Endothelial cell (in vitro differentiated cells): ENCODE measurements around the gene RD3L. TPM values are rescaled to one million over a fixed set of nuclear protein-coding genes. Genes with fewer than 3 reads are reported as not detected.

Source experiments
- DNase-seq: peaks from one replicate; pipeline ENCODE4 v3.0.0; 2021; ENCODE audit warnings: low spot score
- H3K27ac Mint-ChIP-seq: one replicate; pipeline ENCODE4 v1.8.0; 2021; ENCODE audit warnings: mixed read lengths, inconsistent platforms; ENCODE audit not compliant: unreplicated experiment
- H3K27me3 Mint-ChIP-seq: one replicate; pipeline ENCODE4 v1.8.0; 2021; ENCODE audit warnings: mild to moderate bottlenecking, moderate library complexity, mixed read lengths, inconsistent platforms; ENCODE audit not compliant: unreplicated experiment
- H3K36me3 Mint-ChIP-seq: one replicate; pipeline ENCODE4 v1.8.0; 2021; ENCODE audit warnings: mild to moderate bottlenecking, low read depth, mixed read lengths, inconsistent platforms; ENCODE audit not compliant: unreplicated experiment
- H3K4me1 Mint-ChIP-seq: one replicate; pipeline ENCODE4 v1.8.0; 2021; ENCODE audit warnings: mild to moderate bottlenecking, mixed read lengths, inconsistent platforms; ENCODE audit not compliant: unreplicated experiment
- H3K4me3 Mint-ChIP-seq: one replicate; pipeline ENCODE4 v1.8.0; 2021; ENCODE audit warnings: mild to moderate bottlenecking, mixed read lengths, inconsistent platforms; ENCODE audit not compliant: unreplicated experiment
- H3K9me3 Mint-ChIP-seq: one replicate; pipeline ENCODE4 v1.8.0; 2021; ENCODE audit warnings: mixed read lengths, inconsistent platforms; ENCODE audit not compliant: unreplicated experiment
- CTCF ChIP-seq: fragments of 200-600 bp; sonication (generic); IDR thresholded peaks from one replicate; pipeline ENCODE4 v1.5.0; 2021; ENCODE audit warnings: antibody characterized with exemption; ENCODE audit not compliant: unreplicated experiment
- total RNA-seq: library from RNA; stranded (reverse); fragmentation: NEBNext Ultra II Directional; extraction: Animal tissue kit (Norgen Biotek cat#: 25700); gene quantifications from one replicate; pipeline ENCODE4 v1.2.1, GENCODE V29; 2021; ENCODE audit not compliant: unreplicated experiment

RD3L gene
- total RNA-seq, 1 donor from 2014 or later = not detected

- H3K9me3 Mint-ChIP-seq = no peaks in the 10 kb centered on the region
- no peak overlapping the region for H3K4me3 Mint-ChIP-seq
- DNase-seq = no peak
- H3K4me1 Mint-ChIP-seq = no peaks in the 10 kb centered on the region
- no peak overlapping the region for H3K27ac Mint-ChIP-seq
- no peaks in the 10 kb centered on the region for H3K27me3 Mint-ChIP-seq
- TF ChIP-seq CTCF = no peak
- H3K36me3 Mint-ChIP-seq = no peaks in the 10 kb centered on the region
Measured at GRCh38 chr14:103941462-103941861, 867 bp downstream of the RD3L start.

- peak overlapping the region; percentile 15 for H3K27ac Mint-ChIP-seq
- TF ChIP-seq CTCF = no peak
- H3K4me1 Mint-ChIP-seq = peaks cover 25% of the 10 kb centered on the region
- H3K27me3 Mint-ChIP-seq = peaks cover 3% of the 10 kb centered on the region
- H3K36me3 Mint-ChIP-seq = no peaks in the 10 kb centered on the region
- no peaks in the 10 kb centered on the region for H3K9me3 Mint-ChIP-seq
- no peak overlapping the region for H3K4me3 Mint-ChIP-seq
- no peak for DNase-seq
Measured at GRCh38 chr14:103935102-103935501, 7.2 kb downstream of the RD3L start.

GRCh38 chr14:103932791-103933490, 9.4 kb downstream of the RD3L start:
- Mint-ChIP-seq H3K27me3 (peaks cover 4% of the 10 kb centered on the region), H3K36me3 (no peaks in the 10 kb centered on the region), H3K4me1 (peaks cover 25% of the 10 kb centered on the region), H3K27ac (peak overlapping the region; percentile 65), H3K4me3 (no peak overlapping the region), H3K9me3 (no peaks in the 10 kb centered on the region)
- DNase-seq = no peak
- TF ChIP-seq CTCF = no peak

- no peak for TF ChIP-seq CTCF
- peaks cover 4% of the 10 kb centered on the region for H3K27me3 Mint-ChIP-seq
- no peak overlapping the region for H3K4me3 Mint-ChIP-seq
- no peak overlapping the region for H3K27ac Mint-ChIP-seq
- no peaks in the 10 kb centered on the region for H3K9me3 Mint-ChIP-seq
- DNase-seq = no peak
- peaks cover 25% of the 10 kb centered on the region for H3K4me1 Mint-ChIP-seq
- no peaks in the 10 kb centered on the region for H3K36me3 Mint-ChIP-seq
Measured at GRCh38 chr14:103931422-103931821, 10.9 kb downstream of the RD3L start.

- peaks cover 21% of the 10 kb centered on the region for H3K4me1 Mint-ChIP-seq
- no peak overlapping the region for H3K27ac Mint-ChIP-seq
- H3K36me3 Mint-ChIP-seq = no peaks in the 10 kb centered on the region
- H3K27me3 Mint-ChIP-seq = peaks cover 2% of the 10 kb centered on the region
- no peak for TF ChIP-seq CTCF
- no peak for DNase-seq
- no peaks in the 10 kb centered on the region for H3K9me3 Mint-ChIP-seq
- no peak overlapping the region for H3K4me3 Mint-ChIP-seq
Measured at GRCh38 chr14:103930051-103930604, 12.2 kb downstream of the RD3L start.
